A549 treated with Hydrocortisone at 1 μM for 4 hours (cell line): Measurements from ENCODE around the gene ZBTB7A. TPM values are rescaled to one million over a fixed set of nuclear protein-coding genes. Genes with fewer than 3 reads are reported as not detected.

ENCODE experiments used
- total RNA-seq: library from RNA; stranded (reverse); fragments of 200-300 nt; extraction: Qiagen RNA extraction; gene quantifications from 5 replicates; pipeline ENCODE4 v1.2.3, GENCODE V29; 2022

Gene ZBTB7A
- total RNA-seq: 16.5 to 23.8 TPM (median 21.8 TPM) in 5 replicates

GRCh38 chr19:4066682-4067395 lies at the start of gene ZBTB7A:
TSS of gene ZBTB7A (minus strand) at chr19:4066899. CDS start at chr19:4055232, 11,667 bp downstream.

DNA sequence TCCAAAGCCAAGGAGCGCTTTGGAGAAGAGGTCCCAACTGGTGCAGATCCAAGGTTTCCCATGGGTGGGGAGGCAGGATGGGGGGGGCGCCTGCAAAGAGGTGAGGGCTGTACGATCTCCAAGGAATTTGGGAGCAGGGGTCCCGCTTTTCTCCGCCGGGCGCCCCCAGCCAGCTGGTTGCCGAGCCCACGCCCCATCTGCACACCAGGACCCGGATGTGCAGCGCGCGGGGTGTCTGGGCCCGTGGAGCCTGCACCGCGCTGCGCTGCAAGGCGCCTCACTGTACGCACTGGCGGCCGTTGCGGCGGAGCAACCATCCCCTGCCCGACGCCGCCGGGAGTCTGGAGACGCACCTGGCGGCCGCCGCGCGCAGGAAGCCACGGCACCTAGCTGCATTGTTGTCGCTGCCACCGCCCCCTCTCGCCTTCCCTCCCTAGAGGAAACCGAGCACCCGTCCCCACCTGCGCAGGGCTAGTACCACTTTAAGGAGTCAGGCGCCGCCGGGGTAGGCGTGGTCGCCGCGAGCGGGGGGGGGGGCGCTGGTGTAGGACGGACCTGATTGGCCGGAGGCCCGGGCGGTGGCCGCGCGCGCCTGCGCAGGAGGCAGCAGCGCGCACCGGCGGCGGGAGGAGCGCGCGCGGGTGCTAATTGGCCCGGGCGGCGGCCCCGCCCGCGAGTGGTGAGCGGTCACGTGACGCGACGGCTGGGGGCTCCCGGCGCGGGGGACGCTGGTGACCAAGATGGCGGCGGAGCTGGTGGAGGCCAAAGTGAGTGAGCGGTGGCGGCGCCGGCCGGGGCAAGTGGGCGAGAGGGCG lies 59.5 kb downstream of the ZBTB7A start, which contains the start of gene PIAS4:
Gene PIAS4 (plus strand): TSS at position 716 of the 815 bp plus-strand sequence. CDS start 25 bp downstream, at position 741.

Other genes starting within 250 kb of the ZBTB7A start
- gene ZFR2, start 197.9 kb downstream of the ZBTB7A start, total RNA-seq: 0.20 TPM in 1 of 5 replicates, not detected in the others
- gene ATCAY, start 186.2 kb downstream of the ZBTB7A start, total RNA-seq: 0.06 to 0.20 TPM (median 0.08 TPM) in 5 replicates
- gene NMRK2, start 133.8 kb downstream of the ZBTB7A start, total RNA-seq: not detected in 5 replicates
- gene DAPK3, start 95.8 kb downstream of the ZBTB7A start, total RNA-seq: 41.5 to 57.8 TPM (median 43.6 TPM) in 5 replicates
- 1,002 to 1,061 TPM (median 1,049 TPM) in 5 replicates for gene EEF2, start 81.4 kb downstream of the ZBTB7A start, total RNA-seq
- 13.8 to 18.4 TPM (median 17.0 TPM) in 5 replicates for gene PIAS4, start 59.2 kb downstream of the ZBTB7A start, total RNA-seq
- 128 to 186 TPM (median 169 TPM) in 5 replicates for gene MAP2K2, start 57.2 kb upstream of the ZBTB7A start, total RNA-seq
- gene CREB3L3, start 86.7 kb upstream of the ZBTB7A start, total RNA-seq: 0.03 to 0.13 TPM (median 0.08 TPM) in 5 replicates
- 27.9 to 37.4 TPM (median 33.5 TPM) in 5 replicates for gene SIRT6, start 115.7 kb upstream of the ZBTB7A start, total RNA-seq
- gene ANKRD24, start 115.8 kb upstream of the ZBTB7A start, total RNA-seq: 0.14 to 0.24 TPM (median 0.22 TPM) in 5 replicates
- 2.5 to 3.9 TPM (median 3.4 TPM) in 5 replicates for gene EBI3, start 162.6 kb upstream of the ZBTB7A start, total RNA-seq
- gene YJU2, start 180.2 kb upstream of the ZBTB7A start, total RNA-seq: 17.9 to 21.7 TPM (median 19.3 TPM) in 5 replicates
- 0.07 TPM in 1 of 5 replicates, not detected in the others for gene SHD, start 212.4 kb upstream of the ZBTB7A start, total RNA-seq
- gene TMIGD2, start 235.5 kb upstream of the ZBTB7A start, total RNA-seq: not detected in 5 replicates
- gene FSD1, start 237.7 kb upstream of the ZBTB7A start, total RNA-seq: 7.6 to 8.8 TPM (median 7.8 TPM) in 5 replicates